GM12891 (cell line): ENCODE results near the gene HNRNPA3.

ENCODE experiments used
- POLR2A ChIP-seq: IDR thresholded peaks from 2 replicates; pipeline ENCODE4 v1.6.1; 2011; ENCODE audit warnings: low read depth, low read length, control low read depth
- POLR2AphosphoS5 ChIP-seq: IDR thresholded peaks from 2 replicates; pipeline ENCODE4 v1.6.1; 2011; ENCODE audit warnings: low read depth, low read length, control low read depth
- POU2F2 ChIP-seq: IDR thresholded peaks from 2 replicates; pipeline ENCODE4 v1.6.1; 2011; ENCODE audit warnings: low read depth, mild to moderate bottlenecking, control low read depth, low read length, moderate library complexity
- SPI1 ChIP-seq: IDR thresholded peaks from 2 replicates; pipeline ENCODE4 v1.6.1; 2011; ENCODE audit warnings: low read depth, low read length, control low read depth
- TAF1 ChIP-seq: IDR thresholded peaks from 2 replicates; pipeline ENCODE4 v1.6.1; 2011; ENCODE audit warnings: low read depth, low read length, control low read depth

- TF ChIP-seq SPI1 (no peak), POLR2A (no peak), POLR2AphosphoS5 (no peak), TAF1 (no peak), POU2F2 (no peak)
These were observed 48.5 kb upstream of the HNRNPA3 start for GRCh38 chr2:177164131-177164530.
